IPS-18a (cell line): Measurements from ENCODE around the gene TCF7L2.
A peak's percentile ranks its signal among the peaks of the same experiment; 100 is the strongest.

Experiments used
- H3K27ac ChIP-seq: one replicate; pipeline ENCODE4 v1.5.1; 2013; ENCODE audit warnings: low read length
- H3K27me3 ChIP-seq: one replicate; pipeline ENCODE4 v1.6.1; 2013; ENCODE audit warnings: mild to moderate bottlenecking, low read length; ENCODE audit not compliant: control insufficient read depth, insufficient read depth
- H3K36me3 ChIP-seq: one replicate; pipeline ENCODE4 v1.6.1; 2013; ENCODE audit warnings: low read depth, low read length; ENCODE audit not compliant: control insufficient read depth
- H3K4me1 ChIP-seq: one replicate; pipeline ENCODE4 v1.6.1; 2013; ENCODE audit warnings: low read depth, low read length; ENCODE audit not compliant: control insufficient read depth
- H3K4me3 ChIP-seq: one replicate; pipeline ENCODE4 v1.5.1; 2013; ENCODE audit warnings: low read length
- H3K9ac ChIP-seq: one replicate; pipeline ENCODE4 v1.6.1; 2013; ENCODE audit warnings: mild to moderate bottlenecking, low read length, moderate library complexity
- H3K9me3 ChIP-seq: one replicate; pipeline ENCODE4 v1.6.1; 2013; ENCODE audit warnings: low read depth, low read length; ENCODE audit not compliant: control insufficient read depth

TCF7L2 gene

DNA sequence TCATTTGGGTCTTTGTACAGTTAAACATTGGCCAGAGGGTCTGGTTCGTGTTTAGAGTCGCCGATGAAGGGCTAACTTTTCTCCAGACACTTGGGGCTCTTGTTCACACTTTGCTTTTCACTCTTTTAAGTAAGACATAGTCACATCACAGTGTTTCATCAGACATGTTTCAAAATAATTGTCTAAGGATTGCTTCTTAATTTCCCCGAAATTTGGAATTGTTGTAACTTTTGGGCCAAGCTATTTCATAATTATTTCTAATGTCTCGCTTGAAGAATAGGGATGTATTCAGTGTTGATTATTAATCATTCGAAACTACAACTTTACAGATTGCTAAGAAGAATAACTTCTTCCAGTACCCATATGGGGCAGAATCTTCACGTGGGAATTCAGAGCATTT lies 92.8 kb downstream of the TCF7L2 start:
- peaks cover 36% of the 10 kb centered on the region for H3K4me1 ChIP-seq
- H3K9ac ChIP-seq = no peak overlapping the region
- no peaks in the 10 kb centered on the region for H3K9me3 ChIP-seq
- no peaks in the 10 kb centered on the region for H3K27me3 ChIP-seq
- no peak overlapping the region for H3K27ac ChIP-seq
- peaks cover 23% of the 10 kb centered on the region for H3K36me3 ChIP-seq
- H3K4me3 ChIP-seq = no peak overlapping the region

DNA sequence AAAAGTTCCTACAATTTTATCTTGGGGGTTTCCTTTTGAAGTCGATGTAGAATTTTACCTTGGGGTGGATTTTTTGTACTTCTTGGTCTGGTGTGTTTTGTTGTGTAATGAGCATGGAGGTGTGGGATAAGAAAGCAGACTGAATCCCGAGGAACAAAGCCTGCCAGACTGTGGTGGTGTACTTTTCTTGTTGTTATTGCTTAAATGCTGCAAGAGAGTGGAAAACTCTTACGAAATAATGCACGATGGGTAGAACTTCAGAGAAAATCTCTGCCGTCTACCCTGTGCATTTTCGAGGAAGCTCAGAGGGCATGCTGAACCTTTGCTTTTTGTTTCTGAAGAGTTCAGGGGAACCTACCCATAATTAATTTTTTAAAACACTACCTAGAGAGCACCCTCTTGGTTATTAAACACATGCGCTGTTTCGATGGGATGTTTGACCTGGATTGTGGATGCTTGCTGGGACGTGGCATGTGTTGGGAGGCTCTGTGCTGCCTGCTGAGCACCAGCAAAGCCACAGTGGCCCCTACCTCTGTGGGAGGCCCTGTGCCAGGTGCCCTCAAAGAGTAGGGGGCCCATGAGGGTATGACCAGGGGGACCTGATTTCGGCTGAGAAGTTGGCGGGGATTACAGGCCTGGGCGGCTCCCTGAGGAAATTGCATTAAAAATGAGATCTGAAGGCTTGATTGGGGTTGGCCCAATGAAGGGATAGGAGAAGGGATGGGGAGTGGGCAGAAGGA lies 94.1 kb downstream of the TCF7L2 start:
- no peaks in the 10 kb centered on the region for H3K9me3 ChIP-seq
- H3K4me1 ChIP-seq = peaks cover 44% of the 10 kb centered on the region
- H3K27me3 ChIP-seq = no peaks in the 10 kb centered on the region
- no peak overlapping the region for H3K9ac ChIP-seq
- H3K36me3 ChIP-seq = peaks cover 23% of the 10 kb centered on the region
- no peak overlapping the region for H3K27ac ChIP-seq
- no peak overlapping the region for H3K4me3 ChIP-seq

DNA sequence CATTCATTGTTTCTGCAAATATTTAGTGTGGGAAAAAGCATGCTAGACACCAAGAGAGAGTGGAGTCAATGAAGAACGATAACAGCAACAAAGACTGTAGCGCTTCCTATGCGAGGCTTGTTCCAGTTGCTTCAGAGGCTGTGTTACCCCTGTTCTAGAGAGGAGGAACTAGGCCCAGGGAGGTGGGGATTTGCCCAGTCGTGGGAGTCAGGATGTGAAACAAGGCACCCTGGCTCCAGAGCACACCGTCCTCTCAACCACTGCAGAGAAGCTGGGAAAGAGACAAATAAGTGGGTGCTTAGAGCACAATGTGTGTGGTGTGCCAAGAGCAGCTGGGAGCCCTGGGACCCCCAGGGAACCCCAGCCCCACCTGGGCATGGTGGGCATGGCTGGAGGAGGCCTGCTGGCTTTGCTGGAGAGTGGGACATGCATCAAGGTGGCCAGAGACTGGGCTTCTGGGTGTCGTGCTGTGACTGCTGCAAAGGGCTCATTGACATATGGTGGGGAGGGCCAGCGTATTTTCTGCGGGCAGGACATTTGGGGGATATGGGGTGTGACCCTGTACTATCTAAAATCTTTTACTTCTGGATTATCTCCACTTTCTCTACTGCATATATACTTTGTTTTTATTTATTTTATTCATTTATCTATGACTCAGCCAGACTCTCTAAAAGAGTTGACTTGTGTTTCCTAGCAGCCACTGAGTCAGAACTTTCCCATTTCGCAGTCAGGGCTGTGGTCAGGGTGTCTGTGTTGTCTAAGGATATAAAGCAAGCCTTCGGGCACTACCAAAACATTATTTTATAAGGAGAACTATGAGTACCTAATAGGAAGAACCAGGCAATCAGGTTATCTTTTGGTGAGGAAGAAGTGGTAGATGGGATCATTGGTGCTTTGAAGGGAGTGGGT lies 95.4 kb downstream of the TCF7L2 start:
- Histone ChIP-seq H3K9me3 (no peaks in the 10 kb centered on the region), H3K4me3 (no peak overlapping the region), H3K9ac (no peak overlapping the region), H3K27me3 (no peaks in the 10 kb centered on the region), H3K4me1 (peaks cover 56% of the 10 kb centered on the region), H3K36me3 (peaks cover 16% of the 10 kb centered on the region), H3K27ac (no peak overlapping the region)

GRCh38 chr10:113047151-113047550 lies 97.1 kb downstream of the TCF7L2 start:
- peaks cover 1% of the 10 kb centered on the region for H3K36me3 ChIP-seq
- H3K27me3 ChIP-seq = no peaks in the 10 kb centered on the region
- H3K4me1 ChIP-seq = peaks cover 60% of the 10 kb centered on the region
- H3K27ac ChIP-seq = no peak overlapping the region
- H3K9ac ChIP-seq = no peak overlapping the region
- no peak overlapping the region for H3K4me3 ChIP-seq
- no peaks in the 10 kb centered on the region for H3K9me3 ChIP-seq

DNA sequence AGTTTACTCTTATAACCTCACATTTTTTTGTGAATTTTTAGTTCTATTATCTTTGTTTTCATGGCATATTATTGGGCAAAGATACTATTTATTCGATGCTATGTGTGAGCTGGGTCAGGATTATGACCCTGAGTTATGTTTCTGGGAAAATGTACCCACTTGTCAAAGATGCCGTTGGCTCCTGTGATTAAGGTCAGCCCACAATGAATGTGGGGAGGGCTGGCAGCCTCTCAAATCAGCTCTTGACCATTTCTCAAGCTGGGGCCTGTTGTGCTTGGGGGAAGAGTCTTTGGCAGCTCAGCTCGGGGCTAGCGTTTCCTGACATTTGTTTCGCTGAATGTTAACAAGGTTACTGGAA lies 97.5 kb downstream of the TCF7L2 start:
- no peaks in the 10 kb centered on the region for H3K36me3 ChIP-seq
- no peak overlapping the region for H3K4me3 ChIP-seq
- no peaks in the 10 kb centered on the region for H3K27me3 ChIP-seq
- H3K9me3 ChIP-seq = no peaks in the 10 kb centered on the region
- H3K27ac ChIP-seq = no peak overlapping the region
- peaks cover 60% of the 10 kb centered on the region for H3K4me1 ChIP-seq
- H3K9ac ChIP-seq = no peak overlapping the region

DNA sequence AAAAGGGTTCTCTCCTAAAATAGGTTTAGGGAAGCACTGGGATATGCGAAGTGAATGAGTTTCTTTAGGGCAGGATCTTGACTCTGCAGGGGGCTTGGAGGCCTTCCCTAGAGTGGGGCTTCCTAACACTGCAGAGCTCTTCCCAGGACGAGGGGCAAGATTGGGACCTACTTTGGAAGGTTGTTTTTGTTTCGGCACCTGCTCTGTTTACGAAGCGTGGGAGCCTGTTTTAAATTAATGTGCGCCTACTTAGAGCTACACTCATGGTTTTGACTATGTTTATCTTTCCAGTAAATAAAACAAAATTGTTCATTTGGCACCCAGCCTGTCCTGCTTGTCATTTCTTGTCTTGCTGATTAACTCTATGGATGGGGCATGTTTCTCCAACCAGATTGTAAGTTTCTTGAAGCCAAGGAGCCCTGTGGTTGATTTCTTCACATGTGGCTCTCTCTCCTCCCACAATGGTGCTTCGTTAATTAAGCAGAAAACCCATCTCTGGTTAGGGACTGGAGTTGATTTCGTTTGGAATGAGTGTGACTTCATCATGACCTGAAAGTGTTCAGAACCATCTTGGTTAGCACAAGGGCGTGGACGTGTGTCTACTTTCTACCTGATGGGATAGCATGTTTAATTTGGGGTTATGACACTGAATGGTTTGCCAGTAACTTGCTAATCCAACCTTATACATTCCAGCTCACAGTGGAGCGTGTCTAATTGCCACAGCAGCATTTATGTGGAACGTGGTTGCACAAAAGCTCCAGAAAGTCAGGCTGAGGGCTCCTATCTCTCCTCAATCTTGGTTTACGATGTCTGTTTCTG lies 98.1 kb downstream of the TCF7L2 start:
- no peak overlapping the region for H3K27ac ChIP-seq
- peaks cover 66% of the 10 kb centered on the region for H3K4me1 ChIP-seq
- H3K9ac ChIP-seq = no peak overlapping the region

DNA sequence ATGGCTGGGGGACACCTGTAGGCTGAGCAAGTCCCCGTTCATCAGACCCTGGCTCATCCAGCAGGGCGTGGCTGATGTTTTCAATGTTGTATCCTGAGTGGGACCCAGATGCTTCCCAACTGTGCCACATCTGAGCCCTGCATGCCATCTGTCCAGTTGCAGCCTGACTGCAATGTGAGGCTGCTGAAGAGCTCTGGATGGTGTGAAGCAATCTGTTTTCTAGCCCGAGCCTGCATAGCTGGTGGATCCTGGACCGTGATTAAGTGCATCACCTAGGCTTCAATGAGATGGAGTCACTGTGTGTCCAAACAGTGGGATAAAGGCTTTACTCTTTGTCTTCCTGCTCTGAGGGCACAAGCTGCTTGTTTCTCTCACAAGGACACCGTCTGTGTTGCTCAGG lies 99.8 kb downstream of the TCF7L2 start:
- Histone ChIP-seq H3K27me3 (no peaks in the 10 kb centered on the region), H3K4me3 (no peak overlapping the region), H3K9me3 (no peaks in the 10 kb centered on the region), H3K27ac (no peak overlapping the region), H3K36me3 (no peaks in the 10 kb centered on the region), H3K9ac (no peak overlapping the region), H3K4me1 (peaks cover 73% of the 10 kb centered on the region)

More for the DNA sequence above, 98.1 kb downstream of the TCF7L2 start:
- Histone ChIP-seq H3K36me3 (no peaks in the 10 kb centered on the region), H3K4me3 (no peak overlapping the region), H3K27me3 (no peaks in the 10 kb centered on the region), H3K9me3 (no peaks in the 10 kb centered on the region)

- Histone ChIP-seq H3K4me3 (no peak overlapping the region), H3K27ac (no peak overlapping the region), H3K9ac (no peak overlapping the region), H3K4me1 (peaks cover 77% of the 10 kb centered on the region), H3K27me3 (no peaks in the 10 kb centered on the region), H3K9me3 (no peaks in the 10 kb centered on the region), H3K36me3 (no peaks in the 10 kb centered on the region)
Measured at GRCh38 chr10:113052076-113052830, 102.2 kb downstream of the TCF7L2 start.

DNA sequence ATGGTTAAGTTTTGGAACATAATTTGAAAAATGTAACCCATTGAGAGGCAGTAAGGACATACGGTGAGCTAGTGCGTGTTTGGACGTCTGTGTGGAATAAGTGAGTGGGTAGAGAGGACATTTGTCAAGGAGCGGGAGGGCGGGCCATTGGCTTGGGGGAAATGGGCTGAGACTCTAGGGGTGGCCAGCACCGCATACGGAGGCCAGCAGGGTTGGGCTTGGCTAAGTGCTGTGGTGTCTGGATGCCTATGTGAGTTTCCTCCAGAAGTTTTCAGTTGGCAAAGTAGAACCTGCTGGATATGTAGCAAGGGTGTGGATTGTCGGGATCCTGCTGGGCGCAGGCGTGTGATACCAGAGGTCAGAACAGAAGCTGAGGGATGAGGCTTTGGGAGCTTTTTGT lies 103.0 kb downstream of the TCF7L2 start:
- no peak overlapping the region for H3K9ac ChIP-seq
- no peaks in the 10 kb centered on the region for H3K36me3 ChIP-seq
- peak overlapping the region; percentile 8 for H3K27ac ChIP-seq
- H3K27me3 ChIP-seq = no peaks in the 10 kb centered on the region
- peak overlapping the region; percentile 41 for H3K4me3 ChIP-seq
- peaks cover 76% of the 10 kb centered on the region for H3K4me1 ChIP-seq
- H3K9me3 ChIP-seq = no peaks in the 10 kb centered on the region

- Histone ChIP-seq H3K9ac (peak overlapping the region; percentile 50), H3K9me3 (no peaks in the 10 kb centered on the region), H3K4me1 (peaks cover 79% of the 10 kb centered on the region), H3K27ac (peak overlapping the region; percentile 81), H3K36me3 (no peaks in the 10 kb centered on the region), H3K27me3 (no peaks in the 10 kb centered on the region), H3K4me3 (peak overlapping the region; percentile 41)
Measured at GRCh38 chr10:113053881-113054280, 103.8 kb downstream of the TCF7L2 start.

DNA sequence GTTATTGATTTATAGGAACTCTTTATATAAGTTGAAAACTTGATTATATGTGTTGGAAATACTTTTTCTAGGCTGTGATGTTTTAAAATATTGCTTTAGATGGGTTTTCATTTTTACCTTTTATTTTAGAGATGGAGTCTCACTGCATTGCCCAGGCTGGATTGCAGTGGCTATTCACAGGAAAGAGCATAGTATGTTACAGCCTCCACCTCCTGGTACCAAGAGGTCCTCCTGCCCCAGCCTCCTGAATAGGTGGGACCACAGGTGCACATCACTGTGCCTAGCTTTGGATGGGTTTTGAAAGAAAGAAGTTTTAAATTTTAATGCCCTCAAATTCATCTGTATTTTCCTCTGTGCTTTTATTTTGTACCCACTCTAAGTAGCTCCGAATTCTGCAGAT lies 105.4 kb downstream of the TCF7L2 start:
- Histone ChIP-seq H3K9ac (no peak overlapping the region), H3K4me3 (no peak overlapping the region), H3K36me3 (no peaks in the 10 kb centered on the region), H3K9me3 (no peaks in the 10 kb centered on the region), H3K27ac (no peak overlapping the region), H3K4me1 (peaks cover 81% of the 10 kb centered on the region), H3K27me3 (no peaks in the 10 kb centered on the region)
